ENCODE results near the gene NUP62. TPM values are rescaled to one million over a fixed set of nuclear protein-coding genes. Genes with fewer than 3 reads are reported as not detected.
"Not testable (repeated sequence)": the region's sequence is repeated elsewhere in the genome, so short reads cannot be mapped to it uniquely, and the experiment has no call there.

Gene NUP62
- total RNA-seq, 1 experiment from 2014 or later: 127 TPM

- H3K27me3 ChIP-seq (ENCODE audit: insufficient read depth, low read length): no peaks in the 10 kb centered on the region
- H3K9me3 Mint-ChIP-seq: peaks cover 9 to 10% of the 10 kb centered on the region in 2 experiments
- no peak overlapping the region for H4K5ac ChIP-seq (ENCODE audit: insufficient read length, low read depth, low read length)
- H3K9me3 ChIP-seq (ENCODE audit: control insufficient read depth, low read depth, low read length): no peaks in the 10 kb centered on the region
- H3K79me2 ChIP-seq (ENCODE audit: insufficient read depth, low read length): no peaks in the 10 kb centered on the region
- no peak overlapping the region for H3K18ac ChIP-seq (ENCODE audit: insufficient read length, low read depth, low read length)
- no peak overlapping the region for H3K4me2 ChIP-seq (ENCODE audit: insufficient read depth, insufficient read length, low read length)
- no peak overlapping the region for H3K27ac ChIP-seq (ENCODE audit: insufficient read length, low read depth, low read length)
- H3K23ac ChIP-seq (ENCODE audit: insufficient read length, low read depth, low read length): no peak overlapping the region
- TF ChIP-seq, protein P1, sequence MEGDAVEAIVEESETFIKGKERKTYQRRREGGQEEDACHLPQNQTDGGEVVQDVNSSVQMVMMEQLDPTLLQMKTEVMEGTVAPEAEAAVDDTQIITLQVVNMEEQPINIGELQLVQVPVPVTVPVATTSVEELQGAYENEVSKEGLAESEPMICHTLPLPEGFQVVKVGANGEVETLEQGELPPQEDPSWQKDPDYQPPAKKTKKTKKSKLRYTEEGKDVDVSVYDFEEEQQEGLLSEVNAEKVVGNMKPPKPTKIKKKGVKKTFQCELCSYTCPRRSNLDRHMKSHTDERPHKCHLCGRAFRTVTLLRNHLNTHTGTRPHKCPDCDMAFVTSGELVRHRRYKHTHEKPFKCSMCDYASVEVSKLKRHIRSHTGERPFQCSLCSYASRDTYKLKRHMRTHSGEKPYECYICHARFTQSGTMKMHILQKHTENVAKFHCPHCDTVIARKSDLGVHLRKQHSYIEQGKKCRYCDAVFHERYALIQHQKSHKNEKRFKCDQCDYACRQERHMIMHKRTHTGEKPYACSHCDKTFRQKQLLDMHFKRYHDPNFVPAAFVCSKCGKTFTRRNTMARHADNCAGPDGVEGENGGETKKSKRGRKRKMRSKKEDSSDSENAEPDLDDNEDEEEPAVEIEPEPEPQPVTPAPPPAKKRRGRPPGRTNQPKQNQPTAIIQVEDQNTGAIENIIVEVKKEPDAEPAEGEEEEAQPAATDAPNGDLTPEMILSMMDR (conservative IDR thresholded peaks at IDR 0.05): no peak
- no peak overlapping the region for H2BK5ac ChIP-seq (ENCODE audit: insufficient read length, low read length)
- no peak overlapping the region for H2BK20ac ChIP-seq (ENCODE audit: low read depth, low read length, poor library complexity, severe bottlenecking)
- DNase-seq: no peak
- H3K4ac ChIP-seq (ENCODE audit: low read depth, low read length): no peak overlapping the region
- no peaks in the 10 kb centered on the region for H3K79me1 ChIP-seq (ENCODE audit: insufficient read depth, low read depth, low read length, poor library complexity, severe bottlenecking)
- no peak overlapping the region for H2BK120ac ChIP-seq (ENCODE audit: low read depth, low read length, poor library complexity, severe bottlenecking)
- H4K8ac ChIP-seq (replicated peaks; ENCODE audit: insufficient read length, low read depth, low read length): no peak overlapping the region
- H3K56ac ChIP-seq (ENCODE audit: insufficient read length, low read depth, low read length): no peak overlapping the region
- H3K36me3 Mint-ChIP-seq (ENCODE audit: insufficient read depth in 1 of 3, low read depth in 3 of 3): no peaks in the 10 kb centered on the region; a peak in 2 of 7 replicates
- no peaks in the 10 kb centered on the region for H3K4me1 Mint-ChIP-seq
- peaks cover 7% of the 10 kb centered on the region for H3K27me3 Mint-ChIP-seq (ENCODE audit: low read depth)
- no peak overlapping the region for H3T11ph ChIP-seq (ENCODE audit: low read length)
- no peaks in the 10 kb centered on the region for H3K23me2 ChIP-seq (ENCODE audit: insufficient read length, low read depth, low read length, poor library complexity, severe bottlenecking)
- no peak overlapping the region for H2BK12ac ChIP-seq (ENCODE audit: insufficient read length, low read depth, low read length)
- H4K91ac ChIP-seq (ENCODE audit: insufficient read length, low read depth, low read length): no peak overlapping the region
- no peak overlapping the region for H3K4me3 Mint-ChIP-seq
- WGBS (ENCODE audit: extremely low coverage, insufficient read length, low lambda C conversion rate): no CpG with 5 or more reads among the region's 5 CpGs
- peaks cover 3% of the 10 kb centered on the region for H4K20me1 ChIP-seq (ENCODE audit: control insufficient read depth, insufficient read depth, insufficient read length)
- no peak overlapping the region for H2AFZ ChIP-seq (ENCODE audit: low read length)
- no peak overlapping the region for H3K9ac ChIP-seq (ENCODE audit: extremely low read depth, insufficient read length, low read length)
- H3K27ac Mint-ChIP-seq: no peak overlapping the region
- no peak overlapping the region for H3K14ac ChIP-seq (ENCODE audit: insufficient read depth, low read length)
- H2AK5ac ChIP-seq (ENCODE audit: insufficient read length, low read length): no peak overlapping the region
- no peaks in the 10 kb centered on the region for H3K4me1 ChIP-seq (ENCODE audit: insufficient read depth, low read length)
- H2BK15ac ChIP-seq (ENCODE audit: low read depth, low read length): no peak overlapping the region
Observed at GRCh38 chr19:49968279-49968922, 39.1 kb upstream of the NUP62 start.

- not testable (repeated sequence) for H3K27me3 Mint-ChIP-seq (ENCODE audit: low read depth)
Observed at GRCh38 chr19:49960980-49961379, 31.7 kb upstream of the NUP62 start, which contains the start of gene SIGLEC11. TSS of gene SIGLEC11 (minus strand) at chr19:49961172. CDS start at chr19:49961081, 91 bp downstream.

More at GRCh38 chr19:49960980-49961379, 31.7 kb upstream of the NUP62 start, which contains the start of gene SIGLEC11:
- not testable (repeated sequence) for H3T11ph ChIP-seq (ENCODE audit: low read length); H2BK5ac ChIP-seq (ENCODE audit: insufficient read length, low read length); H4K91ac ChIP-seq (ENCODE audit: insufficient read length, low read depth, low read length); H3K56ac ChIP-seq (ENCODE audit: insufficient read length, low read depth, low read length); H3K4me3 Mint-ChIP-seq; H3K27ac Mint-ChIP-seq; H3K23ac ChIP-seq (ENCODE audit: insufficient read length, low read depth, low read length); H3K36me3 Mint-ChIP-seq (ENCODE audit: insufficient read depth in 1 of 3, low read depth in 3 of 3); H3K14ac ChIP-seq (ENCODE audit: insufficient read depth, low read length); H4K5ac ChIP-seq (ENCODE audit: insufficient read length, low read depth, low read length); H3K4ac ChIP-seq (ENCODE audit: low read depth, low read length); H3K79me1 ChIP-seq (ENCODE audit: insufficient read depth, low read depth, low read length, poor library complexity, severe bottlenecking); H3K27me3 ChIP-seq (ENCODE audit: insufficient read depth, low read length); H2AK5ac ChIP-seq (ENCODE audit: insufficient read length, low read length); H2BK12ac ChIP-seq (ENCODE audit: insufficient read length, low read depth, low read length); H3K79me2 ChIP-seq (ENCODE audit: insufficient read depth, low read length); H3K4me2 ChIP-seq (ENCODE audit: insufficient read depth, insufficient read length, low read length); H3K4me1 ChIP-seq (ENCODE audit: insufficient read depth, low read length); H2BK20ac ChIP-seq (ENCODE audit: low read depth, low read length, poor library complexity, severe bottlenecking); H3K9me3 ChIP-seq (ENCODE audit: control insufficient read depth, low read depth, low read length); DNase-seq; H4K20me1 ChIP-seq (ENCODE audit: control insufficient read depth, insufficient read depth, insufficient read length); H3K23me2 ChIP-seq (ENCODE audit: insufficient read length, low read depth, low read length, poor library complexity, severe bottlenecking); H3K27ac ChIP-seq (ENCODE audit: insufficient read length, low read depth, low read length); H3K9ac ChIP-seq (ENCODE audit: extremely low read depth, insufficient read length, low read length); H2BK120ac ChIP-seq (ENCODE audit: low read depth, low read length, poor library complexity, severe bottlenecking); H4K8ac ChIP-seq (replicated peaks; ENCODE audit: insufficient read length, low read depth, low read length); H2AFZ ChIP-seq (ENCODE audit: low read length); H3K18ac ChIP-seq (ENCODE audit: insufficient read length, low read depth, low read length); H2BK15ac ChIP-seq (ENCODE audit: low read depth, low read length)
- H3K4me1 Mint-ChIP-seq: peaks cover 8 to 21% of the 10 kb centered on the region in 2 experiments
- peaks cover 17 to 18% of the 10 kb centered on the region in 2 experiments for H3K9me3 Mint-ChIP-seq
- no CpG with 5 or more reads among the region's 10 CpGs for WGBS (ENCODE audit: extremely low coverage, insufficient read length, low lambda C conversion rate)
